HUES6 (cell line): Measurements from ENCODE around the gene NPVF.

Source experiments
- H3K27ac ChIP-seq: 2 replicates; pipeline ENCODE4 v1.7.0; 2013; ENCODE audit warnings: low read depth, mild to moderate bottlenecking, low read length, inconsistent platforms
- H3K27me3 ChIP-seq: 2 replicates; pipeline ENCODE4 v1.6.1; 2013; ENCODE audit warnings: low read length; ENCODE audit not compliant: control insufficient read depth, insufficient read depth
- H3K36me3 ChIP-seq: 2 replicates; pipeline ENCODE4 v1.6.1; 2013; ENCODE audit warnings: low read length; ENCODE audit not compliant: control insufficient read depth, insufficient read depth
- H3K4me1 ChIP-seq: 2 replicates; pipeline ENCODE4 v1.6.1; 2013; ENCODE audit warnings: low read length; ENCODE audit not compliant: control insufficient read depth, insufficient read depth
- H3K4me3 ChIP-seq: 2 replicates; pipeline ENCODE4 v1.5.1; 2013; ENCODE audit warnings: low read depth, low read length
- H3K9ac ChIP-seq: one replicate; pipeline ENCODE4 v1.6.1; 2013; ENCODE audit warnings: mild to moderate bottlenecking, low read length
- H3K9me3 ChIP-seq: 2 replicates; pipeline ENCODE4 v1.6.1; 2013; ENCODE audit warnings: low read depth, low read length; ENCODE audit not compliant: control insufficient read depth, insufficient read depth

NPVF gene

GRCh38 chr7:25192043-25192442 is 36.2 kb downstream of the NPVF start:
- Histone ChIP-seq H3K4me3 (no peak overlapping the region), H3K36me3 (no peaks in the 10 kb centered on the region), H3K9me3 (peaks cover 26% of the 10 kb centered on the region), H3K4me1 (no peaks in the 10 kb centered on the region), H3K27me3 (no peaks in the 10 kb centered on the region), H3K9ac (no peak overlapping the region), H3K27ac (no peak overlapping the region)

- no peaks in the 10 kb centered on the region for H3K27me3 ChIP-seq
- no peaks in the 10 kb centered on the region for H3K4me1 ChIP-seq
- no peak overlapping the region for H3K27ac ChIP-seq
- peaks cover 4% of the 10 kb centered on the region; the same call in 1 of the 2 replicates for H3K9me3 ChIP-seq
- no peaks in the 10 kb centered on the region for H3K36me3 ChIP-seq
- H3K9ac ChIP-seq = no peak overlapping the region
- no peak overlapping the region for H3K4me3 ChIP-seq
Observed at GRCh38 chr7:25189197-25189596, 39.1 kb downstream of the NPVF start.

GRCh38 chr7:25187932-25188331 is 40.4 kb downstream of the NPVF start:
- no peaks in the 10 kb centered on the region for H3K27me3 ChIP-seq
- no peak overlapping the region for H3K27ac ChIP-seq
- H3K9ac ChIP-seq = no peak overlapping the region
- H3K36me3 ChIP-seq = no peaks in the 10 kb centered on the region
- 0 out of 2 replicates have a peak, but pooled peaks cover 2% of the 10 kb centered on the region for H3K9me3 ChIP-seq
- no peaks in the 10 kb centered on the region for H3K4me1 ChIP-seq
- no peak overlapping the region for H3K4me3 ChIP-seq

GRCh38 chr7:25186436-25186835 is 41.9 kb downstream of the NPVF start:
- Histone ChIP-seq H3K9me3 (no peaks in the 10 kb centered on the region), H3K27ac (no peak overlapping the region), H3K9ac (no peak overlapping the region), H3K27me3 (no peaks in the 10 kb centered on the region), H3K36me3 (no peaks in the 10 kb centered on the region), H3K4me1 (no peaks in the 10 kb centered on the region), H3K4me3 (no peak overlapping the region)

GRCh38 chr7:25181532-25181931 is 46.8 kb downstream of the NPVF start:
- Histone ChIP-seq H3K4me3 (no peak overlapping the region), H3K9me3 (no peaks in the 10 kb centered on the region), H3K27me3 (peaks cover 5% of the 10 kb centered on the region; the same call in 1 of the 2 replicates), H3K27ac (no peak overlapping the region), H3K4me1 (peaks cover 9% of the 10 kb centered on the region), H3K9ac (no peak overlapping the region), H3K36me3 (no peaks in the 10 kb centered on the region)

GRCh38 chr7:25180946-25181345 is 47.3 kb downstream of the NPVF start:
- H3K36me3 ChIP-seq = no peaks in the 10 kb centered on the region
- H3K4me3 ChIP-seq = no peak overlapping the region; the same call in 1 of the 2 replicates
- H3K9ac ChIP-seq = no peak overlapping the region
- no peaks in the 10 kb centered on the region for H3K9me3 ChIP-seq
- peaks cover 9% of the 10 kb centered on the region for H3K4me1 ChIP-seq
- no peak overlapping the region for H3K27ac ChIP-seq
- peaks cover 5% of the 10 kb centered on the region; the same call in 1 of the 2 replicates for H3K27me3 ChIP-seq

GRCh38 chr7:25180592-25180923 is 47.7 kb downstream of the NPVF start:
- H3K27me3 ChIP-seq = peaks cover 5% of the 10 kb centered on the region; the same call in 1 of the 2 replicates
- peak overlapping the region; percentile 55 for H3K4me3 ChIP-seq
- H3K36me3 ChIP-seq = no peaks in the 10 kb centered on the region
- H3K27ac ChIP-seq = no peak overlapping the region
- H3K9ac ChIP-seq = peak overlapping the region; percentile 51
- peaks cover 9% of the 10 kb centered on the region for H3K4me1 ChIP-seq
- H3K9me3 ChIP-seq = no peaks in the 10 kb centered on the region

GRCh38 chr7:25179771-25180591 is 48.3 kb downstream of the NPVF start:
- Histone ChIP-seq H3K9me3 (no peaks in the 10 kb centered on the region), H3K36me3 (no peaks in the 10 kb centered on the region), H3K4me3 (peak overlapping the region; percentile 85), H3K9ac (peak overlapping the region; percentile 67), H3K27ac (no peak overlapping the region), H3K27me3 (peaks cover 5% of the 10 kb centered on the region; the same call in 1 of the 2 replicates), H3K4me1 (peaks cover 9% of the 10 kb centered on the region)

GRCh38 chr7:25179325-25179724 is 49.0 kb downstream of the NPVF start:
- H3K4me1 ChIP-seq = peaks cover 9% of the 10 kb centered on the region
- peaks cover 5% of the 10 kb centered on the region; the same call in 1 of the 2 replicates for H3K27me3 ChIP-seq
- H3K9me3 ChIP-seq = no peaks in the 10 kb centered on the region
- H3K4me3 ChIP-seq = peak overlapping the region; percentile 85
- no peak overlapping the region for H3K27ac ChIP-seq
- peak overlapping the region; percentile 67 for H3K9ac ChIP-seq
- no peaks in the 10 kb centered on the region for H3K36me3 ChIP-seq
